Osteocyte (in vitro differentiated cells): ENCODE data around the gene CCDC83. TPM values are rescaled to one million over a fixed set of nuclear protein-coding genes. Genes with fewer than 3 reads are reported as not detected.

ENCODE experiments used
- DNase-seq: peaks from one replicate; pipeline ENCODE4 v3.0.0; 2021; ENCODE audit warnings: mixed read lengths; ENCODE audit not compliant: unreplicated experiment; ENCODE audit errors: extremely low spot score
- H3K27ac Mint-ChIP-seq: one replicate; pipeline ENCODE4 v1.8.0; 2021; ENCODE audit warnings: mild to moderate bottlenecking, mixed read lengths; ENCODE audit not compliant: unreplicated experiment
- H3K27me3 Mint-ChIP-seq: one replicate; pipeline ENCODE4 v1.8.0; 2021; ENCODE audit warnings: mixed read lengths; ENCODE audit not compliant: unreplicated experiment
- H3K36me3 Mint-ChIP-seq: one replicate; pipeline ENCODE4 v1.8.0; 2021; ENCODE audit warnings: mixed read lengths; ENCODE audit not compliant: unreplicated experiment
- H3K4me1 Mint-ChIP-seq: one replicate; pipeline ENCODE4 v1.8.0; 2021; ENCODE audit warnings: mixed read lengths; ENCODE audit not compliant: unreplicated experiment
- H3K4me3 Mint-ChIP-seq: one replicate; pipeline ENCODE4 v1.8.0; 2021; ENCODE audit warnings: mild to moderate bottlenecking, moderate library complexity, mixed read lengths; ENCODE audit not compliant: unreplicated experiment
- H3K9me3 Mint-ChIP-seq: one replicate; pipeline ENCODE4 v1.8.0; 2021; ENCODE audit warnings: mixed read lengths; ENCODE audit not compliant: unreplicated experiment
- total RNA-seq: library from RNA; stranded (reverse); gene quantifications from 2 replicates; pipeline ENCODE4 v1.2.1, GENCODE V29; 2021
- TF ChIP-seq, protein P1 (sequence below): fragments of 200-600 bp; sonication (generic); IDR thresholded peaks from 2 replicates; pipeline ENCODE4 v1.5.0; 2021; ENCODE audit warnings: antibody characterized with exemption, mild to moderate bottlenecking, moderate library complexity

Gene CCDC83
- total RNA-seq, 1 donor from 2014 or later: not detected

DNA sequence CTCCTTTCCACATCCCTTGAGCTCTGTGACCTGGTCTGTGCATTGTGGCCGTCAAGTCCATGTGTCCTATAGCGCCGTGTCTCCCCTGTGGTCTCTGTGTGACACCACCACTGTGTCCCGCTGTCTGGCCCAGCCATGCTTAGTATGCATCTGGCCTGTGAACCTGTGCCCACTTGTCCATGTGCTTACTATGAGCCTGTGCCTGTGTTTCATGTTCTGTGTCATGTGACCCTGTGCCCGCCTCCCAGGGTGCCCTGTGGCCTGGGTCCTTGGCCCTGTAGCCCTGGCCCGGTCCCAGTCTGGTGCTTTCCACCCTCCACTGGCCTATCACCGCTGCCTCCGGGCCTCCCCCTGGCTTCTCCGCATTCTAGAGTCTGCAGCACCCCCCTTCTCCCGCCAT, 80.6 kb downstream of the CCDC83 start:
- Mint-ChIP-seq H3K4me1 (no peaks in the 10 kb centered on the region), H3K9me3 (no peaks in the 10 kb centered on the region), H3K27me3 (peaks cover 2% of the 10 kb centered on the region), H3K27ac (no peak overlapping the region), H3K36me3 (no peaks in the 10 kb centered on the region), H3K4me3 (no peak overlapping the region)
- no peak for DNase-seq
- TF ChIP-seq, protein P1, sequence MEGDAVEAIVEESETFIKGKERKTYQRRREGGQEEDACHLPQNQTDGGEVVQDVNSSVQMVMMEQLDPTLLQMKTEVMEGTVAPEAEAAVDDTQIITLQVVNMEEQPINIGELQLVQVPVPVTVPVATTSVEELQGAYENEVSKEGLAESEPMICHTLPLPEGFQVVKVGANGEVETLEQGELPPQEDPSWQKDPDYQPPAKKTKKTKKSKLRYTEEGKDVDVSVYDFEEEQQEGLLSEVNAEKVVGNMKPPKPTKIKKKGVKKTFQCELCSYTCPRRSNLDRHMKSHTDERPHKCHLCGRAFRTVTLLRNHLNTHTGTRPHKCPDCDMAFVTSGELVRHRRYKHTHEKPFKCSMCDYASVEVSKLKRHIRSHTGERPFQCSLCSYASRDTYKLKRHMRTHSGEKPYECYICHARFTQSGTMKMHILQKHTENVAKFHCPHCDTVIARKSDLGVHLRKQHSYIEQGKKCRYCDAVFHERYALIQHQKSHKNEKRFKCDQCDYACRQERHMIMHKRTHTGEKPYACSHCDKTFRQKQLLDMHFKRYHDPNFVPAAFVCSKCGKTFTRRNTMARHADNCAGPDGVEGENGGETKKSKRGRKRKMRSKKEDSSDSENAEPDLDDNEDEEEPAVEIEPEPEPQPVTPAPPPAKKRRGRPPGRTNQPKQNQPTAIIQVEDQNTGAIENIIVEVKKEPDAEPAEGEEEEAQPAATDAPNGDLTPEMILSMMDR: no peak

DNA sequence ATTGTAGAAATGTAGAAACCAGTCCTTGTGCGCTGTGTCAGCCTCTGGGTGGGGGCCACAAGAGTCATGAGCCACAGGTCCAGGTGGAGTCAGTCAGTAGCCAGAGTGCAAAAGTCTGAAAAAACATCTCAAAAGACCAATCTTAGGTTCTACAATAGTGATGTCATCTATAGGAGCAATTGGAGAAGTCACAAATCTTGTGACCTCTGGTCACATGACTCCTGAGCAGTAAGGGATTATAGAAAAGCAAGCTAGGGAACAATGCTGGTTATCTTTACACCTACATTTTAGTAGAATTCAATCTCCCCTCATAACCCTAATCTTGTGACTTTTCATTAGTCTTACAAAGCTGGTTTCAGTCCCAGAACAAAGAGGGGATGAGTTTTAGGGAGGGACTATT, 82.7 kb downstream of the CCDC83 start:
- no peak overlapping the region for H3K27ac Mint-ChIP-seq
- no peaks in the 10 kb centered on the region for H3K27me3 Mint-ChIP-seq
- no peak for DNase-seq
- no peaks in the 10 kb centered on the region for H3K9me3 Mint-ChIP-seq
- H3K4me3 Mint-ChIP-seq: no peak overlapping the region
- TF ChIP-seq, protein P1: no peak
- no peaks in the 10 kb centered on the region for H3K4me1 Mint-ChIP-seq
- H3K36me3 Mint-ChIP-seq: no peaks in the 10 kb centered on the region

DNA sequence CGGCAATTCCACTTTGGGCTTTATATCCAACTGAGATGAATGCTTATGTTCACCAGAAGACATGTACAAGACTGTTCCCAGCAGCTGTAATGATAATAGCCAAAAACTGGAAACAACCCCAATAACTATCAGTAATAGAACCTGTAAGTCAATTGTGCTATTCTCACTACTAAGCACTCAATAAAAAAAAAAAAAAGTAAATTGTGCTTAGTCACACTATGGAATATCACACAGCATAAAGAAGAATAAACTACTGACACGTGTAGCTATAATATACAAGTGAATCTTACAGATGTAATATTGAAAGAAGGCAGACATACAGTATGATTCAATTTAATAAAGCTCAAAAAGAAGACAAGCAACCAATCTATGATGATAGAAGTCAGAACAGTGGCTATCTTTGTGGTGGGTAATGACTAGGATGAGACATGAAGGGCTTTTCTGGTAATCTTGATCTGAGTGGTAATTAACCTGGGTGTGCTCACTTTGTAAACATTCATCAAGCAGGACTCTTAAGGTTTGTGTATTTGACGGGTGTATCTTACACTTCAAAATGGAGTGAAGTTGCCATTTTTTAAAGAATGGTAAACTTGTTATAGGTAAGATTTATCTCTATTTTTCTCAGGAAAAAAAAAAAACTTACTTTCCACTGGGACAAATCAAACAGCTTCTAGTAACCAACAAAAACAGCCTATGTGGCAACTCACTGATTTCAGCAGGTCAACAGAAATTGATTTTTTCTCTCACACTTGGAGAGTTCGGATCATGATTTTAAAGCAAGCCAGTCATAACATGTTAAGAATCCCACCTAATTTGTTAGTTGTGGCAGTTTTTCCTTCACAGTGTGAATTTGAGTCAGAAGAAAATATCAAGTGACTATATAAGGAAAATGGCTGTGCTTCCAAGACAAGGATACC, 84.2 kb downstream of the CCDC83 start:
- Mint-ChIP-seq H3K36me3 (no peaks in the 10 kb centered on the region), H3K4me1 (no peaks in the 10 kb centered on the region), H3K9me3 (no peaks in the 10 kb centered on the region), H3K4me3 (no peak overlapping the region), H3K27me3 (no peaks in the 10 kb centered on the region), H3K27ac (no peak overlapping the region)
- DNase-seq: no peak
- TF ChIP-seq, protein P1: no peak

DNA sequence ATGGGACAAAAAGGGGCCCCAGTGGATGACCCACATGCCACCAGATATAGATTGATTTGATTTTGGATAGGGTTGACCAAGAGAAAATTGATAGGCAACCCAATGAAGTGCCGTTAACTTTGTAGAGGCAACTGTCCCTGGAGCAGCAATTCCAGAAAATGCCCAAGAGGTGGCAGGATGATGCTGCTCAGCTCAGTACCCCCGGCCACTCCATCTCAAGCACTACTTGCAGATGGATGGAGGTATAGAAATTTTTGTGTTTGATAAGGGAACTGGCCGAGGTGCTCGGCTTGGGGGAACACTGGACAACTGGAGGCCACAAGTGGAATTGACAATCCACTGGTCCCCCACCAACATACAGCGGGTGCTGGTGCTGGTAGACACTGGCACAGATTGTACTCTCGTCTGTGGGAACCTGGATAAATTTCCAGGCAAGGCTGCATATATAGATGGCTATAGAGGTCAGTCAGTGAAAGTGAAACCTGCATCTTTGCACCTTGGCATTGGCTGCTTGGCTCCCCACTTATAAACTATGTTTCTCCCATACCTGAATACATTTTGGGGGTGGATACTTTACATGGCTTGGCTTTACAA, 86.3 kb downstream of the CCDC83 start:
- no peaks in the 10 kb centered on the region for H3K4me1 Mint-ChIP-seq
- H3K4me3 Mint-ChIP-seq: no peak overlapping the region
- H3K36me3 Mint-ChIP-seq: no peaks in the 10 kb centered on the region
- H3K27ac Mint-ChIP-seq: no peak overlapping the region
- DNase-seq: no peak
- TF ChIP-seq, protein P1: peak; percentile 76
- H3K27me3 Mint-ChIP-seq: no peaks in the 10 kb centered on the region
- no peaks in the 10 kb centered on the region for H3K9me3 Mint-ChIP-seq

DNA sequence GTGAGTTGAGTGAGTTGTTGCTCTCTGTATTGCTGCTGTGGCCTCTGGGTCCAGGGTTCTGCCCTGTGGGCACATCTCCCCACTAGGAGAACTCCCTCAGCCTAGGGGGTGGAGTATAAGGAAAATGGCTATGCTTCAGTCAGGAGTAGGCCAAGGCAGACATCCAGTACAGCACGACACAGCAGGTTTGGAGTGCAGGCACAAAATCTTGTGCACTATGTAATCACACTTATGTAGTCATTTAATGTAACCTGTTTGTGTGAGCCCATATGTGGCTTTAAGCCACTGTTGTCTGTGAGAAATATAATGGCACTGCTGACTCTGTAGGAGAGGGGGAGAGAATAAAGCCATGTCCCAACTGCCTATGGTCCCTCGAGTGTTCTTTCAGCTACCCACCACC, 90.1 kb downstream of the CCDC83 start:
- no peak overlapping the region for H3K4me3 Mint-ChIP-seq
- no peaks in the 10 kb centered on the region for H3K27me3 Mint-ChIP-seq
- H3K9me3 Mint-ChIP-seq: no peaks in the 10 kb centered on the region
- peaks cover 23% of the 10 kb centered on the region for H3K4me1 Mint-ChIP-seq
- H3K27ac Mint-ChIP-seq: no peak overlapping the region
- TF ChIP-seq, protein P1: no peak
- no peak for DNase-seq
- no peaks in the 10 kb centered on the region for H3K36me3 Mint-ChIP-seq
